Mammary epithelial cell (primary cell): ENCODE data around the gene RFTN1.

ENCODE experiments used
- EZH2 ChIP-seq: IDR thresholded peaks from 2 replicates; pipeline ENCODE4 v1.6.1; 2012; ENCODE audit warnings: low read length, inconsistent platforms, borderline replicate concordance
- TF ChIP-seq, protein P1 (sequence below), 2 donors: IDR thresholded peaks in 1 of 2; conservative IDR thresholded peaks in 1 of 2; 2 replicates each; pipeline ENCODE4 v1.5.1; 2011 to 2012; ENCODE audit warnings: inconsistent platforms in 2 of 2, low read length in 2 of 2, mild to moderate bottlenecking in 2 of 2, control low read depth in 1 of 2, low read depth in 1 of 2; ENCODE audit not compliant: insufficient read depth in 1 of 2; ENCODE audit errors: extremely low read depth in 1 of 2

DNA sequence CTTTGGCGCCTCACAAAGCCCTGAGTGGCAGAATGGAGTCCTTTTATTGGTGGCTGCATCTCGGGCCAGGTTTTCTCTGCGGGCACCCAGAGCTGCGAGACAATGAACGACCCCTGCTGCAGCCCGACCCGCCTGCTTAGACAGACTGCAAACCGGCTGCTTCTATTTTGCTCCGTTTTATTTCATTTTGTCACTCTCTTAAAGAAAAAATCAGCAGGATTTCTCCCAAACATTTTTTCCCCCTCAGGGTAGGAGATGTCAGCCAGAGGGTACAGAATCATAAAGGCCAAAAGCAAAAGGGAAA, 183.7 kb downstream of the RFTN1 start:
- TF ChIP-seq, protein P1, sequence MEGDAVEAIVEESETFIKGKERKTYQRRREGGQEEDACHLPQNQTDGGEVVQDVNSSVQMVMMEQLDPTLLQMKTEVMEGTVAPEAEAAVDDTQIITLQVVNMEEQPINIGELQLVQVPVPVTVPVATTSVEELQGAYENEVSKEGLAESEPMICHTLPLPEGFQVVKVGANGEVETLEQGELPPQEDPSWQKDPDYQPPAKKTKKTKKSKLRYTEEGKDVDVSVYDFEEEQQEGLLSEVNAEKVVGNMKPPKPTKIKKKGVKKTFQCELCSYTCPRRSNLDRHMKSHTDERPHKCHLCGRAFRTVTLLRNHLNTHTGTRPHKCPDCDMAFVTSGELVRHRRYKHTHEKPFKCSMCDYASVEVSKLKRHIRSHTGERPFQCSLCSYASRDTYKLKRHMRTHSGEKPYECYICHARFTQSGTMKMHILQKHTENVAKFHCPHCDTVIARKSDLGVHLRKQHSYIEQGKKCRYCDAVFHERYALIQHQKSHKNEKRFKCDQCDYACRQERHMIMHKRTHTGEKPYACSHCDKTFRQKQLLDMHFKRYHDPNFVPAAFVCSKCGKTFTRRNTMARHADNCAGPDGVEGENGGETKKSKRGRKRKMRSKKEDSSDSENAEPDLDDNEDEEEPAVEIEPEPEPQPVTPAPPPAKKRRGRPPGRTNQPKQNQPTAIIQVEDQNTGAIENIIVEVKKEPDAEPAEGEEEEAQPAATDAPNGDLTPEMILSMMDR (conservative IDR thresholded peaks at IDR 0.05 in 1 of 2, IDR thresholded peaks at IDR 0.05 in 1 of 2; ENCODE audit: extremely low read depth in 1 of 2, insufficient read depth in 1 of 2, low read depth in 1 of 2, low read length in 2 of 2), result no peak
- TF ChIP-seq EZH2, result no peak
